GM19468 (cell line): ENCODE results near the gene CLIC6.

Experiments
- ATAC-seq: cut with Tn5 transposase; IDR thresholded peaks from one replicate; pipeline ENCODE4 v1.9.1; 2021; ENCODE audit warnings: mild to moderate bottlenecking, moderate library complexity, moderate number of reproducible peaks; ENCODE audit not compliant: unreplicated experiment; ENCODE audit errors: extremely low read depth

The CLIC6 gene

DNA sequence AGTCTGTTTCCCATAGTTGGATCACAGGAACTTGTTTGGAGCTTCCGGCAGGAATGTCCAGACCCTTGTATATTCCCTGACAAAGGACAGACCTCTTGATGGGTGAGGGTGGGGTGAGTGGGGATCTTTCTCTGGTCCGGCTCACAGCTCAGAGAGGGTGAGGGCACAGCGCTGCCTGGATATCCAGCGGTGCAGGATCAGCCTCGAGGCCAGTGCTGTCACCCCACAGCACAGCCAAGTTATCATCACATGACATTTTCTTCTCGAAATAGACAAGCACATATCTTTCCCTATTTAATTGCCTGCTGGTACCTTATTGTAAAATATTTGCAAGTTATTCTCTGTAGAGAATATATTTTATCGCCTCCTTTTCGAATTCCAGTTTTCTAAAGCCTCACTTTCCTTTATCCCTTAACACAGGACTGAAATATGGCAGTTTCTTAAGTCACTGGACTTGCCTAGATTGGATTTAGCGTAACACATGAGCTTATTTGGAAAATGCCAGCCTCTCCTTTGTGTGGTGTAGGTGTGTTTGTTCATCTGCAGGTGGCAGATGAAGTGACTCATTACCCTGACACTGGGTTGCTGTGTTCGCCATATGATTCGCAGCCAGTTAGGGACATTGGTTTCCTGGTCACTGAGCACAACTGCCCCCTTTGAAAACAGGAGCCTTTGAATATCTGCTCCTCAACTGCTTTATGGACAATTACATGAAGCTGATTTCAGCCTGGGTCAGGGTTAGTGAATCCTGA is 21.4 kb downstream of the CLIC6 start:
- no peak for ATAC-seq

- ATAC-seq = no peak
Measured at GRCh38 chr21:34690793-34691175, 22.0 kb downstream of the CLIC6 start.

DNA sequence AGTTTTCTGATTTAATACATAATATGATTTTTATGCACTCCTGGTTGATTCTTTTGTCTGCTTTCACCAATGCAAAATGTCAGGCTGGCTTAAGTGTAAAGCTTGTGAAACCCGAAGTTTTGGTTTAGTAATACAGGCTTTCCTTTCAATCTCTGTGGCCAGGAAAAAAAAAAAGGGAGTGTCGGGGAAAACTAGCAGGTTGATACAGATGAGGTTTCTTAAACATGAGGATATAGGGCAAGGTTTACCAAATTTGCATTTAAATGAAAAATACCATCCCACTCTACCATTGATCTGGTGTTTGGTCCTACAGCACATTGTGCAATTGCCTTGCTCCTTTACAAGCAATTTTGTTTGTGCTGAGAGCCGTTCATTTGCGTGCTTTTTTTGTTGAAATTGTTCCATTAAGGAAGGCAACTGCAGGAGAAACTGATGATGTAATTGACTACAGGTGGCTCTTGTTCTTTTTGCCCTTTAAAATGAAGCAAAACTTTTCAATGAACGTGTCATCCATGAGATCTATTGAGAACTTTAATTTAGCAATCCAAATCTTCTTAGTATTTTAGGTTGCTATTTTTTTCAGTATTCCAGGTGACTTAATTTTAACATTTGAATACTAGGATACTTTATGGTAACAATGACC is 22.7 kb downstream of the CLIC6 start:
- no peak for ATAC-seq

DNA sequence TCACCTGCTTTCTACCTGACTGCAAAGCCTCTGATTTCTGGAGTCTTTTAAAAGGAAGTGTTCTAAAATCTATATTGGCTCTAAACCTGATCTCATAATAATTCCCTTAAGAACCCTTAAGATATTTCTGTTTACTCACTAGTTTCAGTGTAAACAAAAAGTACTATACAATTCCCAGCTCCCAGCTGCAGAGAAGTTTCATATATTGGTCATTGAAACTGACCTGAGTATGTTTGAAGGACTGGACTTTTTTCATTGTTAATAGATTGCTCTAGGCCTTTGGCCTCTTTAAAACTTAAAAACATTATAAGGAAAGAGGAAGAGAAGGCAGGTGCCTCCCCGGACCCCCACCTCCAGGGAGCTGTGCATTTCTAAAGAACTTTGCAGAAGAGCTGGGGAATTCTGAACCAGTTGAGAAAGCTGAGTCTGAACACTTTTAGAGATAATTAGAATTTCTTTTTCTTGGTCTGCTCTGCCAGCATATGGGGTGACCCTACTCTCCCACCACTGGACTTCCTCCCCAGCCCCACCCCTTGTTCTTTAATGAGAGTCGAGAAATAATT is 23.7 kb downstream of the CLIC6 start:
- no peak for ATAC-seq

- ATAC-seq = no peak
Measured at GRCh38 chr21:34693192-34693810, 24.5 kb downstream of the CLIC6 start.

DNA sequence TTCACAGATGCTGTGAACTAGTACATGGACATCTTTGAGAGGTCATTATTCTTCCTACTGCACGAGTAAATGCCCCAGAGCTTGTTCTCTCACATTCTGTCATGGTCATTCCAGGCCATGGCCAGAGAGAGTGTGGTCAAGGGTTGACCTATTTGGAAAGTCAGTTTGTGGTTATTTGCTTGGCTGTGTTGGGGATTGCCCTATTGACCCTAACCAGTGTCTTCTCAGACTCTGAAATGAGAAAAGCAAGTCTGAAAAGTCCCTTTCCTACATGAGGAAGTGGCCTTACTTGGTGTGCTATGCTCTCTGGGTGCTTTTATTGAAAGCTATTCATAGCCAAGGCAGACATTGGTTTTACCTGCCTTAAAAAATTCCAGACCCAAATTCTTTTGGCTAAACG is 26.6 kb downstream of the CLIC6 start:
- ATAC-seq = no peak

DNA sequence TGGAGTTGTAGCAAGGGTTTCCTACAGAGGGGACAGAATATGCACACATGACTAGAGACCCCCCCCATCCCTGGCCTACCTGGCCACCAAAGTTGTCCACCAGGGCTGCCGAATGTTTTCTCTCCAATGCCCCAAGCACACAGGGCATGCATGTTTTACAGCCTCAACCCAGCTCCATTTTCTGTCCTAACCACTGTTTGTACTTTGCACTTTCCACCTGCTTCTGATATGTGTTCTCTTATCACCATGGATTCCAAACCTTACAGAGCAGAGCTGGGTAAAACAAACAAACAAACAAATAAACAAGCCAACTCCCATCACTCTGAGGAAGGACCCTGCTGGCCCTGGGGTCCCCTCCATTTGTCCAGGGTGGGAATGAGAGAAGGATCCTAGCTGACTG is 27.3 kb downstream of the CLIC6 start:
- no peak for ATAC-seq

GRCh38 chr21:34697826-34698225 is 29.0 kb downstream of the CLIC6 start:
- no peak for ATAC-seq

DNA sequence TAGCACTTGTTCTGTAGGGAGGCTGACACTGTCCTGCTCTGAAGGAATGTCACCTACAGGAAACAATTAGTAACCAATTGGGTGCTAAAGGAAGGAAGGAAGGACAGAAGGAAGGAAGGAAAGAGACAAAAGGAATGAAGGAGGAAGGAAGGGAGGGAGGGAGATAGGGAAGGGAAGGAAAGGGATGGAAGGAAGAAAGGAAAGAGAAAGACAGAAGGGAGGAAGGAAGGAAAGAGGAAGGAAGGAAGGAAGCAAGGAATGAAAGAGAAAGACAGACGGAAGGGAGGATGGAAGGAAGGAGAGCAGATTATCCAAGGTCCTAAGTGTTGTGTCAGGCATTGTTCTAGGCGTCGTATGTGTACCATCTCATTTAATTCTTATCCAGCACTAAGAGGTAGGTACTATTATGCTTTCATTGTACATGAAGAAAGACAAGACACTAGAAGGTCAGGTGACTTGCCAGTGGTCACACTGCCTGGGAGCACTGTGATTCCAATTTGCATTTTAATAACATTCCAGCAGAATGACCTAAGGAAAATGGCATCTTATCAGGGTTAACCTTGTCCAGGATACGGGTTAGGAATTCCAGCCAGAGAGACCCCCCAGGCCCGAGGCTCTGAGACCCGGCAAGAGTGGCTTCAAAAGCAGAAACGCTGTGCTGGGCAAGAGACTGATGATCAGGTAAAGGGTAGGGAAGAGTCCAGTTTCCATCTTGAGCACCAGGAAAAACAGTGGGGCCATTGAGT is 29.6 kb downstream of the CLIC6 start:
- ATAC-seq = no peak

GRCh38 chr21:34700605-34701004 is 31.8 kb downstream of the CLIC6 start:
- no peak for ATAC-seq

DNA sequence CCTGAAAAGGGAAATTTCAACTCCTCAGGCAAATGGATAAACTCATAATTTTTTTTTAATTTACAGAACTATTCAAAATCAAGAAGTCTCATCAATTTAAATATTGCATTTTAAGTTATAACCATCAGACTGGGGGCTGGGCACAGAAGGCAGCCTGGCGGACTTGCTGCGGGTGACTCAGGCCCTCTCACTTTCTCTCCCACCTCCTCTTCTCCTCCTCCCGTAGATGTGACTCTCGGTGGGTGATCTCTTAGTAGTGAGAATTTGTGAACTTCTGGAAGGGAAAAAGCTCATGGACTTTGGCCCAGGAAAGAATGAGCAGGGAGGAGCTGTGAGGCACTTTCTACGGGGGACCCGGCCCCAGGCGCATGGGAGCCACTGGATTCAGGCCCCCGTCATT is 32.9 kb downstream of the CLIC6 start:
- no peak for ATAC-seq

- ATAC-seq = no peak
Measured at GRCh38 chr21:34702341-34703170, 33.8 kb downstream of the CLIC6 start.

DNA sequence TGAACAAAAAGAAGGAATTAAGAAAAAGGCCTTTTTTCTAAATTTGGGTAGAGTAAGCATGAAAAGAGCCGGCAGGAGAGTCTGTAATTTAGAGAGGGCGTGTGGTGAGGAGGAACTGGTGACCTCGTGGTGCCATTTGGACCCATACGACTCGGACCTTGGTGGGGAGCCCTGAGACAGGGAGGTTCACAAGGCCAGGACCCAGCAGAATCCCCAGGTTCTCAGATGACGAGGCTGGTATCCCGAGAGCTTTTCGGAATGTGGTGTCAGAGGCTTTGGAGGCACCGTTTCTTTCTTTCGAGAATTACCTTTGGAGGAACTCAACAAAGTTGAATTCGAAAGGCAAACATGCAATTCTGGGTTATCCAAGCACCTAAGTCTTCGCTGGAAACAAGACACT is 34.8 kb downstream of the CLIC6 start:
- no peak for ATAC-seq

DNA sequence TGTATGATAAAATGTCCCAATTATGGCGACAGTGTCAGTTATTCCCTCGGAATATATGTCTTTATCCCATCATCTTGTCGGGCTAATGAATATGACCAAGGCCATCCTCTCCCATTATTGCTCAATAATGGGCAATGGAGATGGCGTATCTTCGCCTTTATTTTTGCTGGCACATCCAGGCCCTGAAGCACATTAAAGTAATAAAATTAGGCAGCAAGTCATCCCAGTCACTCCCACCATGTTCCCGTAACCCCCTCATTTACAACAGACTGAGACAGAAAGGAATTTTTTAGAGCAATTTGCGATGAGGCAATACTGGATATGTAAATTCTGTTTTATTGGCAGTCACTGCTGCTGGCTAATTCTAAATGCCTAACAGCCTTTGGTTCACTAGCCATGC is 35.3 kb downstream of the CLIC6 start:
- ATAC-seq = no peak

DNA sequence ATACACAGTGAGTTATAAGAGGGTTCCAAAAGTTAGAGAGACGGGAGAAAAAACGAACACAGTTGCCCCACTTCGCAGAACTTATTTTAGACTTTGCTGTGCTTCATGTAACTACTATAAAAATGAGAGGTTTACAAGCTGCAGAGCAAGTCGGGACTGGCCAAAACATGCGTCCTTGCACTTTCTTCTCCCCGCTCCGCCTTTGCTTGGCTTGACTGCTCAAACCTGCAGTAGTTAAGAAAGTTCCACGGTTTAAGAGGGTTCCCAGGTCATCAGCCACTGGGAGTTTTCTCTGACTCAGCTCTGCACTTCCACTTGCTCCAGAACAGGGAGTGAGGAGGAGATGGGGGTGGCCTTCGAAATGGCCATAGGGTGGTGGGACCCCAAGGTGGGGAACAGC is 36.2 kb downstream of the CLIC6 start:
- ATAC-seq = no peak

- no peak for ATAC-seq
Measured at GRCh38 chr21:34706337-34706736, 37.5 kb downstream of the CLIC6 start.

- ATAC-seq = peak; percentile 86
Measured at GRCh38 chr21:34707876-34708325, 39.1 kb downstream of the CLIC6 start.

DNA sequence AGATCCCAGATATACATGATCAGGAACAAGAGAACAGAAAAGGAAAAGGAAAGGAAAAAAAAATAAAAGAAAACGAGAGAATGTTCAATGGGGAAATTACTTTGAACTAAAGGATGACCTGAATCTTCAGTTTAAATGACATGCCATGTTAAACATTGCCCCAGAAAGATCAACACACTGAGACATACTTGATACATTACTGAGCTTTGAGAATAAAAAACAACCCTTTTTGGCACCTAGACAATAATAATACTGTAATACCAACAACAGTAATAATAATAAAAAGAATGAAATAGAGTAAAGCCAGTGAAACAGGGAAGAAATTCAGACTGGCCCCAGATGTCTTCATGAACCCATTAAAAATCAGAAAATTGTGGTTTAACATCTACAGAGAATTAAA is 44.8 kb downstream of the CLIC6 start:
- no peak for ATAC-seq

- ATAC-seq = no peak
Measured at GRCh38 chr21:34715518-34715917, 46.7 kb downstream of the CLIC6 start.
